GM18907 (cell line): Measurements from ENCODE around the gene DENND1A.
"Not testable (repeated sequence)": the region's sequence is repeated elsewhere in the genome, so short reads cannot be mapped to it uniquely, and the experiment has no call there.

ENCODE experiments used
- ATAC-seq: cut with Tn5 transposase; IDR thresholded peaks from one replicate; pipeline ENCODE4 v1.9.1; 2021; ENCODE audit warnings: mild to moderate bottlenecking, moderate library complexity; ENCODE audit not compliant: unreplicated experiment

Gene DENND1A

GRCh38 chr9:123947326-123947725 lies 17.4 kb upstream of the DENND1A start:
- no peak for ATAC-seq

- ATAC-seq: no peak
These were observed 16.3 kb upstream of the DENND1A start for GRCh38 chr9:123946101-123946821.

- no peak for ATAC-seq
These were observed 15.6 kb upstream of the DENND1A start for GRCh38 chr9:123945532-123945931.

GRCh38 chr9:123944464-123944863 lies 14.5 kb upstream of the DENND1A start:
- not testable (repeated sequence) for ATAC-seq

GRCh38 chr9:123943671-123944070 lies 13.7 kb upstream of the DENND1A start:
- ATAC-seq: no peak

GRCh38 chr9:123942542-123942941 lies 12.6 kb upstream of the DENND1A start:
- no peak for ATAC-seq

- ATAC-seq: no peak
These were observed 11.7 kb upstream of the DENND1A start for GRCh38 chr9:123941524-123942070.

GRCh38 chr9:123940721-123941523 lies 11.0 kb upstream of the DENND1A start:
- no peak for ATAC-seq

GRCh38 chr9:123938401-123938800 lies 8.5 kb upstream of the DENND1A start:
- ATAC-seq: no peak

GRCh38 chr9:123936575-123936974 lies 6.6 kb upstream of the DENND1A start:
- ATAC-seq: not testable (repeated sequence)

- no peak for ATAC-seq
These were observed 3.7 kb upstream of the DENND1A start for GRCh38 chr9:123933440-123934212.

- peak; percentile 32 for ATAC-seq
These were observed 603 bp downstream of the DENND1A start for GRCh38 chr9:123929177-123929869.

- no peak for ATAC-seq
These were observed 1.3 kb downstream of the DENND1A start for GRCh38 chr9:123928533-123929176.

GRCh38 chr9:123927625-123928532 lies 2.0 kb downstream of the DENND1A start:
- ATAC-seq: no peak

GRCh38 chr9:123926941-123927340 lies 3.0 kb downstream of the DENND1A start:
- ATAC-seq: no peak

GRCh38 chr9:123925819-123926218 lies 4.1 kb downstream of the DENND1A start:
- no peak for ATAC-seq

GRCh38 chr9:123925161-123925560 lies 4.8 kb downstream of the DENND1A start:
- ATAC-seq: no peak

- no peak for ATAC-seq
These were observed 5.2 kb downstream of the DENND1A start for GRCh38 chr9:123924727-123925126.

- ATAC-seq: no peak
These were observed 6.0 kb downstream of the DENND1A start for GRCh38 chr9:123923884-123924283.
